ENCODE measurements around the gene NEK11. TPM values are rescaled to one million over a fixed set of nuclear protein-coding genes. Genes with fewer than 3 reads are reported as not detected.

NEK11 gene
- total RNA-seq, 1 experiment from 2014 or later, result 13.2 TPM

DNA sequence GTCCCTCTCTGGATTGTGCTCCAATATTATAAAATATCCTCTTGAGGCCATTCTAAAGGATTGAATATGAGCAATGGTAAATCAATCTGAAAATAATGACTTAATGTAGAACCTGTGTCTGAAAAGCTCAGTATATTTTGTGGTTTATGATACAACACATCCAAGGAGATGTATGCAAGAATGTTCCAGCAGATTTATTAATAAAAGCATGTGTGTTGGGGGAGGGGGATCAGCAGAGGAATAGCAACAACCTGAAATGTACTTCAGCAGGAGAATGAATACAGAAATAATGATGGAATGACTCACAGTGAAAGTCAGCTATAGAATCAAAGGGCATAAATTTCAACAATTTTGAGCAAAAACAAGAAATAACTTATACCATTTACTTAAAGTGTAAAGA is 298.2 kb downstream of the NEK11 start:
- intact Hi-C loops (cut with micrococcal nuclease; ENCODE audit: unreplicated experiment), result no loop called here
- Histone ChIP-seq H4K20me1 (ENCODE audit: insufficient read depth) (no peaks in the 10 kb centered on the region), H3K9me3 (ENCODE audit: insufficient read depth, low read depth) (no peaks in the 10 kb centered on the region), H3K79me2 (ENCODE audit: low read depth) (no peaks in the 10 kb centered on the region), H3K27me3 (ENCODE audit: insufficient read depth, low read depth) (no peaks in the 10 kb centered on the region), H3K36me3 (ENCODE audit: low read depth) (no peaks in the 10 kb centered on the region), H2AFZ (no peak overlapping the region), H3K4me1 (replicated peaks; ENCODE audit: insufficient read depth) (no peaks in the 10 kb centered on the region), H3K4me3 (no peak overlapping the region), H3K27ac (no peak overlapping the region), H3K4me2 (no peak overlapping the region), H3F3A (ENCODE audit: insufficient read depth, low read depth) (no peaks in the 10 kb centered on the region), H3K9me2 (ENCODE audit: insufficient read depth) (no peaks in the 10 kb centered on the region)
- ChIA-PET POLR2A (ENCODE audit: unreplicated experiment) (no interaction called here), CTCF (no interaction called here)
- no TSS peak for BruUV-seq (replicated peaks)
- TF ChIP-seq, protein P1, sequence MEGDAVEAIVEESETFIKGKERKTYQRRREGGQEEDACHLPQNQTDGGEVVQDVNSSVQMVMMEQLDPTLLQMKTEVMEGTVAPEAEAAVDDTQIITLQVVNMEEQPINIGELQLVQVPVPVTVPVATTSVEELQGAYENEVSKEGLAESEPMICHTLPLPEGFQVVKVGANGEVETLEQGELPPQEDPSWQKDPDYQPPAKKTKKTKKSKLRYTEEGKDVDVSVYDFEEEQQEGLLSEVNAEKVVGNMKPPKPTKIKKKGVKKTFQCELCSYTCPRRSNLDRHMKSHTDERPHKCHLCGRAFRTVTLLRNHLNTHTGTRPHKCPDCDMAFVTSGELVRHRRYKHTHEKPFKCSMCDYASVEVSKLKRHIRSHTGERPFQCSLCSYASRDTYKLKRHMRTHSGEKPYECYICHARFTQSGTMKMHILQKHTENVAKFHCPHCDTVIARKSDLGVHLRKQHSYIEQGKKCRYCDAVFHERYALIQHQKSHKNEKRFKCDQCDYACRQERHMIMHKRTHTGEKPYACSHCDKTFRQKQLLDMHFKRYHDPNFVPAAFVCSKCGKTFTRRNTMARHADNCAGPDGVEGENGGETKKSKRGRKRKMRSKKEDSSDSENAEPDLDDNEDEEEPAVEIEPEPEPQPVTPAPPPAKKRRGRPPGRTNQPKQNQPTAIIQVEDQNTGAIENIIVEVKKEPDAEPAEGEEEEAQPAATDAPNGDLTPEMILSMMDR (conservative IDR thresholded peaks at IDR 0.05), result no peak
- no peak for TF ChIP-seq EZH2 (IDR thresholded peaks at IDR 0.05; ENCODE audit: low read depth)
- DNase-seq, result no peak

GRCh38 chr3:131326307-131326706 is 299.6 kb downstream of the NEK11 start:
- POLR2A ChIA-PET (ENCODE audit: unreplicated experiment), result no interaction called here
- TF ChIP-seq, protein P1 (conservative IDR thresholded peaks at IDR 0.05), result no peak
- no peak for TF ChIP-seq EZH2 (IDR thresholded peaks at IDR 0.05; ENCODE audit: low read depth)

DNA sequence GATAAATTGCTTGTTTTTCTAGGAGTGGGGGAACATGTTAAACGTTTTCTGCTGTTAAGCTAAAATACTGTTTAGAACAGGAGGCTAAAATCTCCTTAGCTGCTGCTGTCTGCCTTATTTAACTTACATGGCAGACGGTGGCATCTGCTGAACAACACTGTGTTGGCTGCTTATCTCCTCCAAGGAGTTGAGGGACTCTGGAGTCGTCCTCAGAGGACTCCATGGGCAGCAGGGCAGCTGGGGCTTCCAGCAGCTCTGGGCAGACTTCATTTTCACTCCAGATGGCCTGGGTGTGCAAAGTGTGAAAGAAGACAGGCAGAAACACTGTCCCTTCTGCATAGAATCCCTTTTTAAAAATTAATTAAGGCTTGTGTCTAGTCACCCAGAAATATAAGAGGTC is 302.0 kb downstream of the NEK11 start:
- TF ChIP-seq EZH2 (IDR thresholded peaks at IDR 0.05; ENCODE audit: low read depth), result no peak
- TF ChIP-seq, protein P1 (conservative IDR thresholded peaks at IDR 0.05), result no peak

More at GRCh38 chr3:131326307-131326706, 299.6 kb downstream of the NEK11 start:
- no peak overlapping the region for H3K4me2 ChIP-seq
- no peaks in the 10 kb centered on the region for H3F3A ChIP-seq (ENCODE audit: insufficient read depth, low read depth)
- H2AFZ ChIP-seq, result no peak overlapping the region
- no peaks in the 10 kb centered on the region for H4K20me1 ChIP-seq (ENCODE audit: insufficient read depth)
- CTCF ChIA-PET, result no interaction called here
- no peak for DNase-seq
- H3K4me3 ChIP-seq, result no peak overlapping the region
- BruUV-seq (replicated peaks), result no TSS peak
- H3K9me2 ChIP-seq (ENCODE audit: insufficient read depth), result no peaks in the 10 kb centered on the region
- no peak overlapping the region for H3K27ac ChIP-seq
- no peaks in the 10 kb centered on the region for H3K27me3 ChIP-seq (ENCODE audit: insufficient read depth, low read depth)
- no peaks in the 10 kb centered on the region for H3K36me3 ChIP-seq (ENCODE audit: low read depth)
- no peaks in the 10 kb centered on the region for H3K9me3 ChIP-seq (ENCODE audit: insufficient read depth, low read depth)
- intact Hi-C loops (cut with micrococcal nuclease; ENCODE audit: unreplicated experiment), result no loop called here
- no peaks in the 10 kb centered on the region for H3K79me2 ChIP-seq (ENCODE audit: low read depth)
- no peaks in the 10 kb centered on the region for H3K4me1 ChIP-seq (replicated peaks; ENCODE audit: insufficient read depth)

More for the DNA sequence above, 302.0 kb downstream of the NEK11 start:
- no TSS peak for BruUV-seq (replicated peaks)
- Histone ChIP-seq H3F3A (ENCODE audit: insufficient read depth, low read depth) (no peaks in the 10 kb centered on the region), H3K4me3 (no peak overlapping the region), H2AFZ (no peak overlapping the region), H3K79me2 (ENCODE audit: low read depth) (no peaks in the 10 kb centered on the region), H3K4me2 (no peak overlapping the region), H3K36me3 (ENCODE audit: low read depth) (no peaks in the 10 kb centered on the region), H3K9me3 (ENCODE audit: insufficient read depth, low read depth) (no peaks in the 10 kb centered on the region; the same call in 1 of the 2 replicates), H3K27ac (no peak overlapping the region), H3K27me3 (ENCODE audit: insufficient read depth, low read depth) (no peaks in the 10 kb centered on the region), H4K20me1 (ENCODE audit: insufficient read depth) (no peaks in the 10 kb centered on the region), H3K4me1 (replicated peaks; ENCODE audit: insufficient read depth) (no peaks in the 10 kb centered on the region), H3K9me2 (ENCODE audit: insufficient read depth) (no peaks in the 10 kb centered on the region)
- no peak for DNase-seq
- intact Hi-C loops (cut with micrococcal nuclease; ENCODE audit: unreplicated experiment), result no loop called here
- CTCF ChIA-PET, result no interaction called here
- POLR2A ChIA-PET (ENCODE audit: unreplicated experiment), result interaction anchor here (0.7 kb wide), 1 partner anchor 89 kb away, joined by 9 read pairs; no protein-coding TSS in a partner anchor

Data from PC-9 (cell line).